T-helper 22 cell (primary cell): ENCODE results near the gene ADGRG3.
A peak's percentile ranks its signal among the peaks of the same experiment; 100 is the strongest.
"Not testable (repeated sequence)": the region's sequence is repeated elsewhere in the genome, so short reads cannot be mapped to it uniquely, and the experiment has no call there.

Source experiments
- DNase-seq: peaks from one replicate; pipeline ENCODE4 v3.0.0-alpha.2; 2020; ENCODE audit warnings: low read depth

ADGRG3 gene

DNA sequence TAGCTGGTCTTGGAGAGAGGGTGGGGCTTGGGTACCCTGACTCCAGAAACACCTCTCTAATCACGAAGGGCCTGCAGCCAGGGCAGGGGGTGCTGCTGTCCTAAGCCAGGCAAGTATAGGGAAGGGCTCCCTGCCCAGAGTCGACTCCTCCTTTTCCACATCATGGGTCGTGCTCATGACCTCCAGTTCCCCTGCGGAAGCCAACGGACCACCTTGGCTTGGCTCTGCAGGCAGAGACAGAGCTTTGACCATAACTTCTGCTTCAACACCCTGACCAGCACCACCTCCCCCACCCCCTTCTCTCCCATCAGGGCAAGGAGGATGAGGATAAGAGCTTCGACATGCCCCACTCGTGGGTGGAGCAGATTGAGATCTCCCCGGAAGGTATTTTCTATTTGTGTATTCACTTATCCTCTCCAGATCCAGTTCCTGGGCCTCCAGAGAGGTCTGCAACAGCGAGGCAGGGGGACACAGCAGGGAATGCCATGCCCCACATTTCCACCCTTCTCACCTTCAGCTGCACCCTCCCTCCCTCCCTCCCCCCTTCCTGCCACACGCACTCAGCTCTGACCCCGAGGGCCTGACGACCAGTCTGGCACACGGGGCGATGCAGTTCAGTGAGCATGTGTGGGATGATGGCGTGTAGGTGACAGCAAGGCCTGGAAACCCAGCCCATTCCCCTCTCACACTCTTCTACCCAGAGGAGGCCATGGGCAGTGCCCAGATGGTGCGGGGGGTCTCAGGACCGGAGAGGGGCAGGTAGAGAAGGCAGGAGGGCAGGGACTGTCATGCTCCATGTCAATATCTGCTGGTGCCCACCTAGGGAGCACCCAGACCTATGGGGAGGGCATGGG, 53.5 kb downstream of the ADGRG3 start:
- DNase-seq: no peak

DNA sequence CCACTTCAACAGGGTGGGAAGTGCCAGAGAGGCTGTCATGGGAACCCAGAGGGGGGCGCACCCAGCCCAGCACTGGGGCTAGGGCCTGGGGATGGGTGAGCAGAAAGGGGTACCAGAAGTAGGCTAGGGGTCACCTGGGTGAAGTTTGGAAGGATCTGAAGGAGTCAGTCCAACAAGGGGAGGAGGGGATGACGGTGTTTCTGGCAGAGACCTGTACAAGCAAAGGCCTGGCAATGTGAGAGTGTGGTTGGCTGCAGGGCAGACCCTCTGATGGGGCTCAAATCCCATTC, 54.0 kb downstream of the ADGRG3 start:
- no peak for DNase-seq

DNA sequence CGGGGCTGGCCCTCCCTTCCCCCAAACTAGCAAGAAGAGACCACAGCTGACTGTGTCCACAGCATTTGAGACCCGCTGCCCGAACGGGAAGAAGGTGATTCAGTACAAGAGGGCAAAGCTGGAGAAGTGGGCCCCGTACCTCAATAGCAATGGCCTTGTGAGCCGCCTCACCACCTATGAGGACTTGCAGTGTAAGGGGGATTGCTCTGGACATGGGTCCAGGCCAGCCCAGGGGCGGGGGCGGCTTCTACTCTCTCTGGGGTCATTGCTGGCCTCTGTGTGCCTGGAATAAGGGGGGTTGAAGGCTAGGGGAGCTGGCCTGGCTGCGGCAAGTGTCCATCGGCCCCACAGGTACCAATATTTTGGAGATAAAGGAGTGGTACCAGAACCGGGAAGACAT, 54.5 kb downstream of the ADGRG3 start:
- no peak for DNase-seq

DNA sequence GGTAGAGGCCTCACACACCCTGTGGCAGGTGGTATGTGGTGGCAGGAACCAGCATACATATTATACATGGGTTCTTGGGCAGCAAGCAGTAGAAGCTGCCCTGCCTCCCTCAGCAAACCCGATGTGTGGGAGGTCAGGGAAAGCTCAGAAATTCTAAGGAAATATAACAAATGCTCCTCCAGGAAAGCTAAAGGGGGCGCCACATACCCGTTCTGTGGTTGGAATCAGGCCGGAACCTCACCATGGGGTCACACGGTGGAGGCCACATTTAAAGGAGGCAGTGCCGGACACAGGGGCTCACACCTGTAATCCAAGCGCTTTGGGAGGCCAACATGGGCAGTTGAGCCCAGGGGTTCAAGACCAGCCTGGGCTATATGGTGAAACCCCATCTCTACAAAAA, 55.1 kb downstream of the ADGRG3 start:
- DNase-seq: no peak

DNA sequence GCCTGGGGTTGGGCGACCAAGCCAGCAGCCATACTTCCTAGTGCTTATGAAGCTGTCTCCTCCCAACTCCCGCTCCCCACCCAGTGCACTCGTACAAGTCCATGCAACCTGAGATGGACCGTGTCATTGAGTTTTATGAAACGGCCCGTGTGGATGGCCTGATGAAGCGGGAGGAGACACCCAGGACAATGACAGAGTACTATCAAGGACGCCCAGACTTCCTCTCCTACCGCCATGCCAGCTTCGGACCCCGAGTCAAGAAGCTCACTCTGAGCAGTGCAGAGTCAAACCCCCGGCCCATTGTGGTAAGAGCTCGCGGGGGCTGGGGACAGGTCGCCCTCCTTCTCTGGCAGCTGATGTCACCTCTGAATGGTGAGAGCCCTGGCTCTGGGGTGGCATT, 56.4 kb downstream of the ADGRG3 start:
- DNase-seq: no peak

DNA sequence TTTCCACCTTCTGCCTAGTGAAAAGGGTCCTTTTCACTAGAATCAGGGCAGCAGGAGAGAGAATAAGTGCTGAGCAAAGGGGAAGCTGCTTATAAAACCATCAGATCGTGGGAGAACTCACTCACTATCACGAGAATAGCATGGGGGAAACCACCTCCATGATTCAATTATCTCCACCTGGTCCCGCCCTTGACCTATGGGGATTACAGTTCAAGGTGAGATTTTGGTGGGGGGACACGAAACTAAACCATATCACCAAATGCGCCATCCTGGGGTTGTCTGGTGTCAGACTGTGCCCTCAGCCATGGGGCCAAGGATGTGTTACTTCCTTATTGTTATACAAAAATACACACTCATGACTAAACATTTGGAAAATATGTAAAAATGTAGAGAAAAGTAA, 57.0 kb downstream of the ADGRG3 start:
- DNase-seq: no peak

DNA sequence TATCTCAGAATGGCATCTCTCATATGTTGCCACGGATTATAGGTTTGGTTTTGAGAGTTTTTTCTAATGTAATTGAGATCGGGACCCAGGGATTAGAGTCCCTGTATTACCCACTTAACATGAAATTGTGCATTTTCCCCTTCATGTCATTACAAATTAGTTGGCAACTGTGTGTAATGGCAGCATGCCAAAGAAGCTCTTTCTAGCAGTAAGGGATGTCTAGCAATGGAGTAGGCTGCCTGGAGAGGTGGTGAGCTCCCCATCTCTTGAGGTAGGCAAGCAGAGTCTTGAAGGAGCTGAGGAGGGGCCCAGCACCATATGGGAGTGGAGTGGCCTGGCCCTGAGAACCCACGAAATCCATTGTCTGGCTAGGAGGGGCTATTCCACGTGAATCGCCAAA, 57.4 kb downstream of the ADGRG3 start:
- no peak for DNase-seq

DNA sequence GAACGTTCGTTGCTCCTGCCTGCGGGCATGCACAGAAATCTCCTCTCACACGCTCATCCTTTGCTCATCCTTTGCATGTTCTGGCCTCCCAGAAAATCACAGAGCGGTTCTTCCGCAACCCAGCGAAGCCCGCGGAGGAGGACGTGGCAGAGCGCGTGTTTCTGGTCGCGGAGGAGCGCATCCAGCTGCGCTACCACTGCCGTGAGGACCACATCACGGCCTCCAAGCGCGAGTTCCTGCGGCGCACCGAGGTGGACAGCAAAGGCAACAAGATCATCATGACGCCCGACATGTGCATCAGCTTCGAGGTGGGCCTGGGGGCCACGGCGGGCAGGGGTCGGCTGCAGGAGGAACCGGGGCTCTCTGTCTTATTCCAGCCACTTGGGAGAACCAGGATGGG, 57.9 kb downstream of the ADGRG3 start:
- no peak for DNase-seq

DNA sequence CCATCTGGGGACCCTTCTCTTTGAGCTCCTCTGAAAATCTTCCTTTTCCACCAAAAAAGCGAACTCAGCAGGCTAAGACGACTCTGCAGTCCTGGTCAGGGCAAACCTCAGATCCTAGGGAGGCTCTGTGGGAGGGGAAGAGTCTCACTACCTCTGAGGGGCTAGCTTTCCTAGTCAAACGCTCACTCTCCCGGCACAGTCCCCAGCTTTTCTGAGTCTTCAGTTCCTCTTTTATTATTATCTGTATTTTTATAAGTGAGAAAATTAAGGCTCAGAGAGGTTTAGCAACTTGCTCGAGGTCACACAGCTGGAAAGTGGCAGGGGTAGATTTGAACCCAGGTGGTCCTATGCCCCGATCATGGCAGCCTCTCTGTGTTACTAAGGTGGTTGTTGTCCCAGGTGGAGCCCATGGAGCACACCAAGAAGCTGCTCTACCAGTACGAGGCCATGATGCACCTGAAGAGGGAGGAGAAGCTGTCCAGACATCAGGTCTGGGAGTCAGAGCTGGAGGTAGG, 58.4 kb downstream of the ADGRG3 start:
- DNase-seq: no peak

DNA sequence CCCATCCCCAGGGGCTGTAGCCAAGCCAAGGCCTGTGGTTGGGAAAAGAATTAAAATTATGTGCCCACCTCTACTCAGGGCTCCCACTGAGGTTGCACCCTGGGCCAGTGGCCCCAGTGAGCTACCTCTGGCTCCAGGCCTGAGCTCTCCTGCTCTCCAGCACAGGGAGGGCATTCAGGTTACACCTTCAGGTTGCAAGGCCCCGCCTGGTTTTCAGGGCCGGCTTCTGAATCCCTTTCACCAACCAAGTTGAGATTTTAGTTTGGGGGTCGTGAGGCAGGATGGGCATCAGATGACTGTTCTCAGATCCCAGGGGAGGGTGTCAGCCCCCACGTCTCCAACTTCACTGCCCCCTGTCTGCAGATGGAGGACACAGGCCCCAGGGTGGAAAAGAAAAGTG, 59.5 kb downstream of the ADGRG3 start:
- no peak for DNase-seq

DNA sequence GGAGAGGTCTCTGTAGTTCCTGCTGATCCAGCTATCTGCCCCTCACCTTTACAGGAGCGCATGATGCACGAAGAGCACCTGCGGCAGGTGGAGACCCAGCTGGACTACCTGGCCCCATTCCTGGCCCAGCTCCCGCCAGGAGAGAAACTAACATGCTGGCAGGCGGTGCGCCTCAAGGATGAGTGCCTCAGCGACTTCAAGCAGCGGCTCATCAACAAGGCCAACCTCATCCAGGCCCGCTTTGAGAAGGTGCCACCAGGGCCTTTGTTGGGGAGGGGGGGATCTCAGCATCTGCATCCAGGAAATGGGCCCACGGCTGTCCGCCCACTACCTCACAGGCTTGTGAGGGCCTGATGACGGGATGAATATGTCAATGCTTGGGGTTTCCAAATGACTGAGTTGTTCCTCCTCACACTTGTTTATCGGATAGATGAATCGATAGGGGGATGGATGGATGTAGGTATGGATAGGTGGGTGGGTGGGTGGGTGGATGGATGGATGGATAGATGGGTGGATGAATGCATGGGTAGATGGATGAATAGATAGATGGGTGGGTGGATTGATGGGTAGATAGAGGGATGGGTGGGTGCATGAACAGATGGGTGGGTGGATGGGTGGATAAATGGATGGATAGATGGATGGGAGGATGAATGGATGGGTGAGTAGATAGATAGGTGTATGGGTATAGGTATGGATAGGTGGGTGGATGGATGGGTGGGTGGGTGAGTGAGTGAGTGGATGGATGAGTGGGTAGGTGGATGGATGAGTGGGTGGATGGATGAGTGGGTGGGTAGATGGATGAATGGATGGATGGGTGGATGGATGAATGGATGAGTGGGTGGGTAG, 60.5 kb downstream of the ADGRG3 start:
- no peak for DNase-seq

DNA sequence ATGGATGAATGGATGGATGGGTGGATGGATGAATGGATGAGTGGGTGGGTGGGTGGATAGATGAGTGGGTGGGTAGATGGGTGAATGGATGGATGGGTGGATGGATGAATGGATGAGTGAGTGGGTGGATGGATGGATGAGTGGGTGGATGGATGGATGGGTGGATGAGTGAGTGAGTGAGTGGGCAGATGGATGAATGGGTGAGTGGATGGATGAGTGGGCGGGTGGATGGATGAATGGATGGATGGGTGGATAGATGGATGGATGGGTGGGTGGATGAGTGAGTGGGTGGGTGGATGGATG, 61.0 kb downstream of the ADGRG3 start:
- no peak for DNase-seq

DNA sequence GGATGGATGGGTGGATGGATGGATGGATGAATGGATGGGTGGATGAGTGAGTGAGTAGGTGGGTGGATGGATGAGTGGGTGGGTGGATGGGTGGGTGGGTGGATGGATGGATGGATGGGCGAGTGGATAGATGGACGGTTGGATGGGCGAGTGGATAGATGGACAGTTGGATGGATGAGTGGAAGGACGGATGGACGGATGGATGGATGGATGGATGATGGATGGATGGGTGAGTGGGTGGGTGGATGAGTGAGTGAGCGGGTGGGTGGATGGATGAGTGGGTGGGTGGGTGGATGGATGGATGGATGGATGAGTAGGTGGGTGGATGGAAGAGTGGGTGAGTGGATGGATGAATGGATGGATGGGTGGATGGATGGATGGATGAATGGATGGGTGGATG, 61.7 kb downstream of the ADGRG3 start:
- DNase-seq: not testable (repeated sequence)

DNA sequence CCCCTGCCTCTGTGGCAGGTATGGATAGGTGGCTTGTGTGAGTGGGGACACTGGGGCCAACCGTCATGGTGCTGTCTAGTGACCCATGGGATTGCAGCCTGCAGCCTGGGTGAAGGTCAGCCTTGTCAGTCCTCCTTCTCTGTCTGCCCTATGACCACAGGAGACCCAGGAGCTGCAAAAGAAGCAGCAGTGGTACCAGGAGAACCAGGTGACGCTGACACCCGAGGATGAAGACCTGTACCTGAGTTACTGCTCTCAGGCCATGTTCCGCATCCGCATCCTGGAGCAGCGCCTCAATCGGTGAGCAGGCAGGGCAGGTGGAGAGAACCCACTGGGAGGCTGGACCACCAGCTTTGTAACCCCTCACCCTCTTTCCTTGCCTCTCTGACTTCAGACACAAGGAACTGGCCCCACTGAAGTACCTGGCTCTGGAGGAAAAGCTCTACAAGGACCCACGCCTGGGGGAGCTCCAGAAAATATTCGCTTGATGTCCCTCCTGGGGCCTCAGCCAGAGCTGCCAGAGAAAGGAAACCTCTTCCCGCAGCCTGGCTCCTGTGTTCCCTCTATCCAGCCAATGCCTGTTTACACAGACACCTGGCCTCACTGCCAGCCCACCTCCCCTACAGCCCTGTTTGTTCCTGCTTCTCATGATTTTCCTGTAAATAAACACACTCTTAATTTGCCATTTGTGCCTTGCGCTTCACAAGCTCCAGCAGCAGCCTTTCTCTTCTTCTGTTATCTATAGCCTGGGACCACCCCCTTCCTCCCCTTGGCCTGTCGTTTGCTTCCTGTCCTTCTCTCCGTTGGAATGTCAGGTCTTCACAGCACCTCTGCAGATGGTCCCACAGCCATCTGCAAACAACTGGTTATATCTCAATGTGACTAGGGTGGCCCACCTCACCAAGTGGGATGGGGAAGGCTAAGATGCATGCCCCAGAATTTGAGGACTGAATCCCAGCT, 62.9 kb downstream of the ADGRG3 start:
- no peak for DNase-seq

DNA sequence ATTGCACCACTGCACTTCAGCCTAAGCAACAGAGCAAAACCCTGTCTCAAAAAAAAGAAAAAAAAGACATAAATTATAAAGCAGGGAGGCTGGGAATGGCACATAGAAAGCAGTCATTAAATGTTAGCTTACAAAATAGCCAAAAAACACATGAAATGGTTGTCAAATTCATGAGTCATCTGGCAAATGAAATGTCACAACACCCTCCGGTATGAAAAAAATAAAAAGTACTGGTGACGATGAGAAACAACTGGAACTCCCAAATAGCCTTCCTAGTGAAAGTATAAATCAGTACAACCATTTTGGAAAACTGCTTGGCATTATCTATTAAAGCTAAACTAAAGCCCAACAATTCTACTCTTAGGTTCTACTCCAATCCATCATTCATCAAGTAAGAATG, 63.9 kb downstream of the ADGRG3 start:
- no peak for DNase-seq

DNA sequence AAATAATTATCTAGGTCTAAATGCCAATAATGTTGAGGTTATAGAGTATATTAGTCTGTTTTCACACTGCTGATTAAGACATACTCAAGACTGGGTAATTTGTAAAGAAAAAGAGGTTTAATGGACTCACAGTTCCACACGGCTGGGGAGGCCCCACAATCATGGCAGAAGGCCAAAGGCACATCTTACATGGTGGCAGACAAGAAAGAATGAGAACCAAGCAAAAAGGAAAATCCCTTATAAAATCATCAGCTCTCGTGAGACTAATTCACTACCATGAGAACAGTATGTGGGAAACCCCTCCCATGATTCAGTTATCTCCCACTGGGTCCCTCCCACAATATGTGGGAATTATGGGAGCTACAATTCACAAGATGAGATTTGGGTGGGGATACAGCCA, 64.6 kb downstream of the ADGRG3 start:
- no peak for DNase-seq

DNA sequence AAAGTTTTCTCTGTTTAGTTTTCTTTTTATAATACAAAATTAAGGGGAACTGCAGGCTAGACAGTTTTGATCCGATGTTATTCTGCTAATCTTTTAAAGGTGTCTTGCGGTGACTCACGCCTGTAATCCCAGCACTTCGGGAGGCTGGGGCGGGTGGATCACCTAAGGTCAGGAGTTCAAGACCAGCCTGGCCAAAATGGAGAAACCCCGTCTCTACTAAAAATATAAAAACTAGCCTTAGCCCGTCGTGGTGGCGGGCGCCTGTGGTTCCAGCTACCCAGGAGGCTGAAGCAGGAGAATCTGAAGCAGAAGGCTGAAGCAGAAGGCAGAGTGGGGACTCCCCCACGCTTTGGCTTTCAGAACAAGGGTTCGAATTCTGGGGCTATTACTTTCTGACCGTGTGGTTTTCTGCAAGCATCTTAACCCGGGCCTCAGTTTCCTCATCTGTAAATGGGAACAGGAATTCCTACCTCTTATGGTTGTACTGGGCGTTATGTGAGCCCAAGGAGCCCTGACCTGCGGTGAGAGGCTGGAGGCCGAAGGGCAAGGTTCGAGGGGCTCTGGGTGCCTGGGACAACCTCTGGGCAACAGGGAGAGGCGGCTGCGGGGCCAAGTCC, 66.3 kb downstream of the ADGRG3 start:
- DNase-seq: no peak

DNA sequence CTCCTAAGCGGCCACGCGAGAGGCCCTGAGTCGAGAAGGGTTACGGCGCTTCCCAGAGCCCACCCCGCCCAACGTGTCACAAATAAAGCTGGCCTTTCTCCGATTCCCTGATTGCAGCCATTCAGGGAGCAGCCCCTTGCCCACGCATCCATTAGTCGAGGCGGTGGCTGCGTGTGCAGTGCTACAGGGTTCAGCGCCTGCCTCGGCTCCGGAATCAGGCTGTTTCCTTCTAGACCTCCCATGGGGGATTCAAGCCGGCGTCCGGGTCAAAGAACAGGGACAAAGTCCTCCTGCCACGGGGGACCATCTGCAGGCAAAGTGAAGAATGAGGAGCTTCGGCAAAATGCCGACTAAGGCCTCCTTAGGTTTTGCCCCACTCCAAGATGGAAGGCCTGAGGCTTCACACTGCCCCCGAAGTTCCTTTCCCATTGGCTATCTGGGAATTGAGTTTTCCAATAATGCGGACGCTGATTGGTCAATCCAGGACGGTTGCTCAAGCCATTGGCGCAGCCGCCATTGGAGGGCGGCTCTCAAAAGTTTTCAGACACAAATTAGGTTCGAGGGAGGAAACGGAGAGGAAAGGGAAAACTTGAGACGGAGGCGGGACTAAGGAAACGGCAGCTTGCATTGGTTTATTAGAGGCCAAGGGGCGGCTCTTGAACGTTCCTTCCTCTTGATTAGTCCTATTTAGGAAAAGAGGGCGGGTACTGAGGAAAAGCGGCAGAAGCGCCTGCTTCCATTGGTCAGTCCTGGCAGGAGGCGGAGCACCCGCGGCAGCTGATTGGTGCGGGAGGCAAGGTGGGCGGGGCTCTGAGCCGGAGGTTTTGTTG, 67.0 kb downstream of the ADGRG3 start:
- peak; percentile 96 for DNase-seq

DNA sequence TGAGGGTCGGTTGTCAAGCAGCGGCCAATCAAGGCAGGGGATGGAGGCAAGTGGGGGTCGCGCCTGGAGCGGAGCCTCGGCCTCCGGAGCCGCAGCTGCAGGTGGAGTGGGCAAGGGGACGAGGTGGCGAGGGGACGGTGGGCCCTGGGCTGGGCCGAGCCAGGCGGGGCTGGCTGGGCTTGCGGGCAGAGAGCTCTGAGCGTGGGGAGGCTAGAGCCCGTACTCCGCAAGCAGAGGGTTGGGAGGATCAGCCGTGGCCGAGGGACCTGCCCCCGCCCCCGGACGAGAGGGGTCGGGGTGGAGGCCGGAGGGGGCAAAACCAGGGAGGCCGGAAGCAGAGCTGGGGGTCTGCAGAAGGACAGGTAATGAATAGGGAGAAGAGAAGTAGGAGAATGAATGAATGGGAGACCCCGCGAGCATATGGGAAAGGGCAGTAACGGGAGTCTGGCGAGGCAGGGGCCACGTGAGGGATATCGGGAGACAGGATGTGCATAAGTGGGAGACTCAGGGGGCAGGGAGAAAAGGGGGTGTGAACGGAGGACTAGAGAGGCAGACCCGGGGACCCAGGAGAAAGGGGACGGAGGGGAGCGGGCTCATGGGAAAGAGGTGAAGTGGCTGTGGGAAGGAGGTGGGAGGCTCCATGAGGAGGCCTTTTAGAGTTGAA, 67.8 kb downstream of the ADGRG3 start, which contains the start of gene KATNB1:
Gene KATNB1, plus strand, starts transcription at position 16 of the 664 bp plus-strand sequence. CDS start 1,474 bp downstream, outside the sequence.
- no peak for DNase-seq
